ENCODE measurements around the gene RGMA.
A peak's percentile ranks its signal among the peaks of the same experiment; 100 is the strongest.

The RGMA gene

GRCh38 chr15:93127286-93127685 is 38.3 kb upstream of the RGMA start:
- TF ChIP-seq, protein P1, sequence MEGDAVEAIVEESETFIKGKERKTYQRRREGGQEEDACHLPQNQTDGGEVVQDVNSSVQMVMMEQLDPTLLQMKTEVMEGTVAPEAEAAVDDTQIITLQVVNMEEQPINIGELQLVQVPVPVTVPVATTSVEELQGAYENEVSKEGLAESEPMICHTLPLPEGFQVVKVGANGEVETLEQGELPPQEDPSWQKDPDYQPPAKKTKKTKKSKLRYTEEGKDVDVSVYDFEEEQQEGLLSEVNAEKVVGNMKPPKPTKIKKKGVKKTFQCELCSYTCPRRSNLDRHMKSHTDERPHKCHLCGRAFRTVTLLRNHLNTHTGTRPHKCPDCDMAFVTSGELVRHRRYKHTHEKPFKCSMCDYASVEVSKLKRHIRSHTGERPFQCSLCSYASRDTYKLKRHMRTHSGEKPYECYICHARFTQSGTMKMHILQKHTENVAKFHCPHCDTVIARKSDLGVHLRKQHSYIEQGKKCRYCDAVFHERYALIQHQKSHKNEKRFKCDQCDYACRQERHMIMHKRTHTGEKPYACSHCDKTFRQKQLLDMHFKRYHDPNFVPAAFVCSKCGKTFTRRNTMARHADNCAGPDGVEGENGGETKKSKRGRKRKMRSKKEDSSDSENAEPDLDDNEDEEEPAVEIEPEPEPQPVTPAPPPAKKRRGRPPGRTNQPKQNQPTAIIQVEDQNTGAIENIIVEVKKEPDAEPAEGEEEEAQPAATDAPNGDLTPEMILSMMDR (IDR thresholded peaks at IDR 0.05; ENCODE audit: low read depth, low read length) = no peak
- no peak overlapping the region for H3K4me3 ChIP-seq (replicated peaks in 1 of 2; ENCODE audit: low read depth in 2 of 2, low read length in 2 of 2)
- no peak for DNase-seq (ENCODE audit: low read depth in 2 of 2)

- TF ChIP-seq, protein P1 (IDR thresholded peaks at IDR 0.05; ENCODE audit: low read depth, low read length) = no peak
- DNase-seq (ENCODE audit: low read depth in 2 of 2) = peak in 1 of 2 donors; percentile 3
- H3K4me3 ChIP-seq (replicated peaks in 1 of 2; ENCODE audit: low read depth in 2 of 2, low read length in 2 of 2) = no peak overlapping the region
Observed at GRCh38 chr15:93126599-93126998, 37.6 kb upstream of the RGMA start.

GRCh38 chr15:93126148-93126547 is 37.1 kb upstream of the RGMA start:
- TF ChIP-seq, protein P1 (IDR thresholded peaks at IDR 0.05; ENCODE audit: low read depth, low read length) = no peak
- no peak overlapping the region for H3K4me3 ChIP-seq (replicated peaks in 1 of 2; ENCODE audit: low read depth in 2 of 2, low read length in 2 of 2)
- no peak for DNase-seq (ENCODE audit: low read depth in 2 of 2)

DNA sequence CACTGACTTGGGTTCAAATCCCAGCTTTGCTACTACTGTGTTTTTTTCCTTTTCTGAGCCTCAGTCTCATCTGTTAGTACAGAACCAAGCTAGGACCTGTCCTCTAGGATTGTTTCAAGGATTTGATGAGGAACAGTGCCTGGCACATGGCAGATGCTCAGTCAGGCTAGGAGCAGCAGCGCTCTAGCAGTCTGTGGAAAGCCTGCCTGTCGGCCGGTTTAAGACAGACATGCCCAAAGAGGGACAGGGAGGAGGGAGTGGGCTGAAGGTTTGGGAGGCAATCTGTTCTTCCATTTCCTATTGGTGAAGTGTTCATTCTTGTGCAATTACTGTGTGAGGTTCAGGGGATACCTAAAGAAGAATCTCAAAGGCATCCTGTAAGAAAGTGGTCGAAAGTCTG is 35.1 kb upstream of the RGMA start:
- no peak for DNase-seq (ENCODE audit: low read depth in 2 of 2)
- no peak overlapping the region for H3K4me3 ChIP-seq (replicated peaks in 1 of 2; ENCODE audit: low read depth in 2 of 2, low read length in 2 of 2)
- TF ChIP-seq, protein P1 (IDR thresholded peaks at IDR 0.05; ENCODE audit: low read depth, low read length) = no peak

DNA sequence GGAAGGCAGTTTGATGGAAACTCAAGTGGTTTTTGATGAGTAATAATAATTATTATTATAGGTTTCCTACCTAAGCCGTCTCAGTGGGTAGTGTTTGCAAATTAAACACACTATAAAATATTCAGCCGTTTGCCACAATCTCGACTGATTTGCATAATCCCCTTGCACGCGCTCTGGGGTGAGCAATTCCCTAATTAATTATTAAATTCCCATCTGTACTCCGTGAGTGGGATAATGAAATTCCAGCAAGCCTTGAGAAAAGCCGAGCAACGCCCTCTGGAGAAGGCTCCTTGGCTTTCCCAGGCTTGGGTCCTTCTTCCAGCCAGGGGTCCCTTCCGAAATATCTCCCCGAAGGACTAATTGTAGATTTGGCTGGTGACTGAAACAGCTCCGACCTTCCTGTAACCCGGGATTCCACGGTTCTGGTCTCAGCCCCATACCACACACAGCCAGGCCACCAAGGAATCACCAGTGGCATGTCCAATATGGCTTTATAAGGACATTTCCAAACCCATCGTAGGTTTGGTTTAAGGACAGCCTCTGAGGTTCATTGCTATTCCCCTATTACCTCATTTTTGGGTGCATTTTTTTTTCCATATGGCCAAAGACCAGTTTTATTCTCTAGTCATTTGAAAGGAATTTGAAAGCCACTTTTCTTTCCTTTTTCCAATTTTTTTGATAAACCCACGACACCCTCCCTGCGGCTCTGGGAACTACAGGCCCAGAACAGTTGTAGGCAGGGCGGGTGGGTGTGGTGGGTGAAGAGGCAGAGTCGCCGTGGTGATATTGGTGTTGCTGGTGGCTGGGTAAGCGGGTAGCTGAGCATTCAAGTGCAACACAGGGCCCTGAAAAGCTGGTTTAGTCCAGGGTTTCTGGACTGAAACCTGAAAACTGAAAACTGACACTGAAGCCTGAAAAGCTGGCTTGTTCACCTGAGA is 33.2 kb upstream of the RGMA start:
- H3K4me3 ChIP-seq (replicated peaks in 1 of 2; ENCODE audit: low read depth in 2 of 2, low read length in 2 of 2) = no peak overlapping the region
- TF ChIP-seq, protein P1 (IDR thresholded peaks at IDR 0.05; ENCODE audit: low read depth, low read length) = no peak
- no peak for DNase-seq (ENCODE audit: low read depth in 2 of 2)

- H3K4me3 ChIP-seq (replicated peaks in 1 of 2; ENCODE audit: low read depth in 2 of 2, low read length in 2 of 2) = no peak overlapping the region
- no peak for DNase-seq (ENCODE audit: low read depth in 2 of 2)
- TF ChIP-seq, protein P1 (IDR thresholded peaks at IDR 0.05; ENCODE audit: low read depth, low read length) = no peak
Observed at GRCh38 chr15:93121107-93121506, 32.1 kb upstream of the RGMA start.

All from cardiac fibroblast (primary cell).